Medulla oblongata (tissue), 1 donor: ENCODE measurements around the gene ZNF445.
A peak's percentile ranks its signal among the peaks of the same experiment; 100 is the strongest.
"Not testable (repeated sequence)": the region's sequence is repeated elsewhere in the genome, so short reads cannot be mapped to it uniquely, and the experiment has no call there.

Experiments
- DNase-seq: peaks from one replicate; pipeline ENCODE4 v3.0.0-alpha.2; 2015; ENCODE audit errors: extremely low spot score

Gene ZNF445

GRCh38 chr3:44477312-44478030 lies at the start of gene ZNF445:
ZNF445 (minus strand) TSS chr3:44477670; CDS start chr3:44455549, 22,121 bp downstream.
- DNase-seq, result peak; percentile 80

DNA sequence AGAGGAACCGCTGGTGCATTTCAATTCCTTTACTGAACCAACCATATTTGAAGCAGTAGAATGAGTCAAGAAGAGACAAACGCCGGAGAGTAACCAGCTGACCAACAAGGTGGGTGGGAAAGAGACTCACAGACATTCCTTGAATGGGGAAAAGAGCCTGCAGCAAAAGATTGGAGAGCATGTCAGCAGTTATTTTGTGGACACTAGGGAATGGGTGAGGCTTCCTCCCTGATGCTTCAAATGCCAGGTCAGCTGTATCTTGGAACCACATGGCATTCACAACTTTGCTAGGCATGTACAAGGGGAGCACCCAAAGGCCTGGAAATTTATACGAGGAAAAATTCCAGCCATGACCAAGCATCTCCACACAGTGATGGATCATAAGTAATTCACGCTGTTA lies 47.6 kb upstream of the ZNF445 start:
- no peak for DNase-seq

DNA sequence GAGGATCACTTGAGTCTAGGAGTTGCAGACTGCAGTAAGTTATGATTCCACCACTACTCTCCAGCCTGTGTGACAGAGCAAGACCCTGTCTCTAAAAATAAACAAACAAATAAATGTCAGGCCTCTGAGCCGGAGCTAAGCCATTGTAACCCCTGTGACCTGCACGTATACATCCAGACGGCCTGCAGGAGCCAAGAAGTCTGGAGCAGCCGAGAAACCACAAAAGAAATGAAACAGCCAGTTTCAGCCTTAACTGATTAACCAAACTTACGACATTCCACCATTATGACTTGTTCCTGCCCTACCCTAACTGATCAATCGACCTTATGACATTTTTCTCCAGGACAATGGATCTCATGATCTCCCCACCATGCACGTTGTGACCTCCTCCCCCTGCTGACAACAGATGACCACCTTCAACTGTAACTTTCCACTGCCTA lies 45.0 kb upstream of the ZNF445 start:
- DNase-seq, result no peak

DNA sequence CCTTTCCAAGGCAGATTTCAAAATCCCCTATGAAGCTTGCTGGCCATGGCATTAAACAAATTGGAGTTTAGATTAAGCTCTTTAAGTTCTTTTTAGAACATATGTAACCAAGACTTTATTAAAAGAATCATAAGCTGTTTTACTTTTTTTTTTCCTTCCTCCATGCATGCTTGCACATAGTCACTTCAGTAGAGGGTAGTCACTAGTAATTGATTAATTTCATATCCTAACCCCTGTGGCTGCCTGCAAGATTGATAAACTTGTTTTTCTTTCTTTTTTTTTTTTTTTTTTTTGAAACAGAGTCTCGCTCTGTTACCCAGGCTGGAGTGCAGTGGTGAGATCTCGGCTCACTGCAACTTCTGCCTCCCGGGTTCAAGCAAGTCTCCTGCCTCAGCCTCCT lies 44.3 kb upstream of the ZNF445 start:
- no peak for DNase-seq

- no peak for DNase-seq
Observed at GRCh38 chr3:44518782-44519156, 41.3 kb upstream of the ZNF445 start.

DNA sequence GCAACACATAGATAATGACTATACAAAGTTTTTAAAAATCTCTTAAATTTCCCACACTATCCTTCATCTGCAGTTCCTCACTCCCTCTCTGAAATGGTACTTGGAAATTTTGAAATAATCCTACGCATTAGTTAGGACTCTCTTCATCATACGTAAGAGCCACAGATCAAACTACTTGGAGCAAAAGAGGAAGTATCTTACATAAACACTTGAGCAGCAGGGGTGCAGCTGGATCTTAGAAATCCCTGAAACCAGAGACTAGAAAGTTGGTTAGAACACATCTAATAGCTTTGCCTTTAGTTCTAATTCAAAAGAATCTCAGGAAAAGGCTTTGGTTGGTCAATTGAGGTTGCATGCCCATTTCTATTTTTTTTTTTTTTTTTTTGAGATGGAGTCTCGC lies 38.8 kb upstream of the ZNF445 start:
- no peak for DNase-seq

DNA sequence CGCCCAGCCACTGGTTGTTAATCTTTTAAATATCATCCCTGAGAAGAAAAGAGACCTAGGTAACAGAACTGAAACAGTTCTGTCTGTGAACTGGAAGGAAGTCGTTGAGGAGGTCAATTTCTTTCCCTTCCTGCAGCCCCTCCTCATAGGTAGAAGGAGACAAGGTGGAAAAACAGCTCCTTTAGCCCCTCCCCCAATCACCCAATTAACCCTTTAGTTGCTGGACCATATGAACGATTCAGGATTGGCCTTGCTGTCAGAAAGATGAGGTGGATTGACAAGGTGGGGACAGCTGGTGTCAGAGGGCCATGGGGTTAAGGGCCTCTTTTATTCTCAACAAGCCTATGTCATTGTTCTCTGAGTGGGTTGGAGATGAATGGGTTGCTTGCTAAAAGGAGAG lies 36.0 kb upstream of the ZNF445 start:
- no peak for DNase-seq

- peak; percentile 8 for DNase-seq
Observed at GRCh38 chr3:44511238-44511566, 33.7 kb upstream of the ZNF445 start.

DNA sequence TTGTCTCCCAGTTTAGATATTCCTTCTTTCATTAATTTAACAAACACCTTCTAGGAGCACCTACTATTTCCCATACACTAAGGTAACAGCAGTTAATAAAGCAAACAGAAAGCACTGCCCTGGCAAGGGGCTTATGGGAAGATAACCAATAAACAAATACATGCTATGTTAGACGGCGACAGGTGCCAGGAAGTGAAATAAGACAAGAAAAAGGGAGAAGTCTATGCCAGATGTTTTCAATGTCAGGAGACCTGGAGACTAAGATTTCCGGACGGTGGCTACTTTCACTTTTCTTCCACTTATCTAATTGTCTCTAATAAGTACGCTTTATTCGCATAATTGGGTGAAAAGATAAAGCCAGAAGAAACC lies 32.5 kb upstream of the ZNF445 start:
- peak; percentile 30 for DNase-seq

GRCh38 chr3:44509393-44509921 lies 32.0 kb upstream of the ZNF445 start:
- peak; percentile 15 for DNase-seq

GRCh38 chr3:44506961-44507360 lies 29.5 kb upstream of the ZNF445 start:
- no peak for DNase-seq

DNA sequence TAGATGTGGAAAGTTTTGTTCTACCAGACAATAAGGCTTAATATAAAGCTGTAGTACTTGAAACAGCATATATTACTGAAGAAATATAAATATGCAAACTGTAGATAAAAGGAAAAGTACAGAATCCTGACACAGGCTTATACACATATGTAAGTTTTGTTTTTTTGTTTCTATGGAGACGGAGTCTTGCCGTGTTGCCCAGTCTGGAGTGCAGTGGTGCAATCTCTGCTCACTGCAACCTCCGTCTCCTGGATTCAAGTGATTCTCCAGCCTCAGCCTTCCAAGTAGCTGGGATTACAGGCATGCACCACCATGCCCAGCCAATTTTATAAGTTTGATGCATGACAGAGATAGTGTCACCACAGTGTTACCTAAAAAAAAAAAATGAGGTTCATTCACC lies 29.1 kb upstream of the ZNF445 start:
- DNase-seq, result no peak

DNA sequence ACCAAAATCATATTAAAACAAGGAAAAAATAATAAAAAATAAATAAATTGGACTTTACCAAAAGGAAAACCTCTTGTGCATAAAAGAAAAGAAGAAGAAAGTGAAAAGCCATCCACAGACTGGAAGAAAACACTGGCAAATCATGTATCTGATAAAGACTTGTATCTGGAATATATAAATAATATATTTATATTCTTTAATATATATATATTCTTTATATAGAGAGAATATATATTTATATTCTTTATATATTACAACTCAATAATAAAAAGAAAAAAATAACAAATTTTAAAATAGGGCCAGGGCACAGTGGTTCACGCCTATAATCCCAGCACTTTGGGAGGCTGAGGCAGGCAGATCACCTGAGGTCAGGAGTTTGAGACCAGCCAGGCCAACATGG lies 27.1 kb upstream of the ZNF445 start:
- DNase-seq, result no peak

DNA sequence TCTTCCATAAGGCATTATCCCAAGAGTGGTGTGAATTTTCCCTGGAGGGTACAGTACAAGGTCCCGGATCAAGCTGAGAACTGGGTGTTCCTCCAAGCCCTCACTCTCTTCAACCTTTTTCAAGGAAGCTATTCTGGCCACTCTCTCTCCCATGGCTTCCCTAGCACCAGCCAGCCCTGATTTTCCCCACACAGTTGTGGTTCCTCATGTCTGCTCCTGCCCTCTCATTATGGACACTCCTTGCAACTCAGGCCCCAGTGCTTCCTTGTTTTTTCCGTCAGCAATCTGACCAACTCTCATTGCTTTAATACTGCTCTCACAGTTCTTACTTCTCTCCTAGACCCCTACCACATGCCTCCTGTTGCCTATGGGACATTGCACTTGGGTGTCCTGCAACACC lies 25.7 kb upstream of the ZNF445 start:
- not testable (repeated sequence) for DNase-seq

GRCh38 chr3:44501971-44502370 lies 24.5 kb upstream of the ZNF445 start:
- no peak for DNase-seq

DNA sequence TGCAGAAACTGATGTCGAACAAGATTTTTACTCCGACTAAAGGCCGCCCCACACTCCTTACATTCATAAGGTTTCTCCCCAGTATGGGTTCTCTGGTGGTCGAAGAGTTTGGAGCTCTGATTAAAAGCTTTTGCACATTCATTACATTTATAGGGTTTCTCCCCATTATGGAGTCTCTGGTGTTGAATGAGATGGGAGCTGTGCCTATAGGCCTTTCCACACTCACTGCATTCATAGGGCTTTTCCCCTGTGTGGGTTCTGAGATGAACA lies 22.4 kb upstream of the ZNF445 start:
- not testable (repeated sequence) for DNase-seq

DNA sequence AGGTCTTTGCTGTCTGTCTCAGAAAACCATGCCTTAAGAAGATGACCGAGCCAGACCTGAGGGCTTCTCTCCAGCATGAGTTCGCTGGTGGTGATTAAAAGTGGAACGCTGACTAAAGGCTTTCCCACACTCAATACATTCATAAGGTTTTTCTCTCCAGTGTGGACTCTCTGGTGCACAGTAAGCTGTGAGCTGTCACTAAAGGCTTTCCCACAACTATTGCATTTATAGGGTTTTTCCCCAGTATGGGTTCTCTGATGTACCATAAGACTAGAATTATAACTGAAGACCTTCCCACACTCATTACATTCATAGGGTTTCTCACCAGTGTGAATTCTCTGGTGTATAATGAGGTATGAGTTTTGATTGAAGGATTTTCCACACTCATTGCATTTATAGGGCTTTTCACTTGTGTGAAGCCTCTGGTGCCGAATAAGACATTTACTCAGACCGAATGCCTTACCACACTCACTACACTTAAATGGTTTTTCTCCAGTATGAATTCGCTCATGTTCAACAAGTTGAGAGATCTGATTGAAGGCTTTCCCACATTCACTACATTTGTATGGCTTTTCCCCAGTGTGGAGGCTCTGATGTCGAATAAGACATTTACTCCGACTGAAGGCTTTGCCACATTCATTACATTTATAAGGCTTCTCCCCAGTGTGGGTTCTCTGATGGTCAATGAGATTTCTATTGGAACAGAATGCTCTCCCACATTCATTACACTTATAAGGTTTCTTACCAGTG lies 21.9 kb upstream of the ZNF445 start:
- DNase-seq, result no peak

GRCh38 chr3:44495636-44496415 lies 18.4 kb upstream of the ZNF445 start:
- no peak for DNase-seq

GRCh38 chr3:44492496-44492895 lies 15.0 kb upstream of the ZNF445 start:
- no peak for DNase-seq

DNA sequence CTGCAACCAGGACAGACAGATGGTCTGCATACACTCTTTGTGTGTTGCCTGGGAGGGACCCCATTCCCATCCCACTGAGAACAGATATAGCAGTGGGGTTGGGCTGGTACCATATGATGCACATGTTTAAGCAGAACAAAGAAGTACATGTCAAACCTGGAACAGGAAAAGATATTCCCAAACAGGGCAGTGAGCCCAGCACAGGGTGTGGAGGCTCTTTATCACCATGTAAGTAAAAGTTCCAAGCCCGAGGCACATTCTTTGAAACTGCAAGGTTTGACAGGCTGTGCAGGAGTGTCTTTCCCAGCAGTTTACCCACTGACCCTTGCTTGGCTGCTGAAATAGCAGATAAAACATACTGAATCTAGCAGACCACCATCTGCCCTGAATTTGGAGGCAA lies 5.3 kb upstream of the ZNF445 start:
- no peak for DNase-seq

DNA sequence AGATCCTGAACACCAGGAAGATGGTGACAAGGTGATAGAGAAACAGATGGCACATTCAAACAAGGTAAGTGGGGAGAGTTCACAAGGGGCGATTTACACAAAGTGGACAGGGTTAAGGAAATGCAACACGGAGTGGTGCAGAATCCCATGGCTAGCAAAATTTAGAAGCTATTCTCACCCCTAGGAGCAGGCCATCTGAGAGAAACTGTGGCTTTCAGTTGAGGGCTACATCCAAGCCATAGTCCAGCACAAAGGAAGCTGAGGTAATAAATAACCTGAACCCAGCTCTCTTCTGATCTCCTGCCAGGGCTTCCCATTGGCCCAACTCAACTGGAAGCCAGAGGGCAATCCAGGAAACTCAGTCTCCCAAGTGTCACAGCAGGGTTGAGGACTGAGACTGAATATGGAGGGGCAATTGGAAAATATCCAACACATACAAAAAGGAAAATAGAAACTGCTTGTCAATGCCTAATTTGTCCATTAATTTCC lies 1.2 kb upstream of the ZNF445 start:
- no peak for DNase-seq

GRCh38 chr3:44478055-44478468 lies 592 bp upstream of the ZNF445 start:
- no peak for DNase-seq

GRCh38 chr3:44476963-44477311 lies 533 bp downstream of the ZNF445 start:
- no peak for DNase-seq
